ENCODE data around the gene DAB2. TPM values are rescaled to one million over a fixed set of nuclear protein-coding genes. Genes with fewer than 3 reads are reported as not detected.

DAB2 gene
- total and polyA plus RNA-seq, 2 of the 8 experiments (the other 6 are each of a cell fraction or from before 2014, with no cell fraction given): 2.6 to 4.9 TPM

DNA sequence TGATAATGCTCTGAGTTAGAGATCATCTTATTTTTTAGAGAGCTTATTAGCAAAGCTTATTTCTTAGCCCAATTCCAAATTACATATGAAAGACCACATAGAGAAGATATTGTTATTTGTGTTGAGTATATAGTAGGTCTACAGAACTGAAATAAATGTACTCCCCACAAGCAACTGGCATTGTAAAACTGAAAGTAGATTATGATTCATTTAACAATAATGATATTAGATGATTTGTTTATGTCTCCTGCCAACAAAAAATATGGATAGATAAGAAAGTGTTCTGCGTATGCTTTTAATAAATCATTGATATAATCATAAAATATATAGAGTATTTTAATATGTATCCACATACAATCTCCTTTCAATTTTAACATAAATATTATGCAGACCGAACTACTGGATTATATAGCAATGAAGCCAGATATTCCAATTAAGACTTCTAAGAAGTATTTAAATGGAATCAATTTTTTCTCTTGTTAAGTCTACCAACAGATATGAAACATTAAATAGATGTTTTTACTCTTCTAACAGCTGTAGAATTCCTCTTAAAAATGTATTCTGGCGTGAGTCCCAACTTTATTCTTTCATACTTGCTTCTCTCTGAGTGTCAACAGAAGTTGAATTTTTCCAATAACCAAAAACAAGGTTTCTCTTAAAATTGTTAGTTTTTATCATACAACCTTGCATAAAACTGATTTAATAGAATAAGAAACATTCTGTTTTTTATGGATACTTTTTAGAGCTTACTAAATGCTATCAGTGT, 15.6 kb upstream of the DAB2 start:
- CTCF ChIA-PET (ENCODE audit: partially characterized antibody): interaction anchor here (1.1 to 1.7 kb wide), 3 partner anchors 15 to 111 kb away, joined by 3 to 5 read pairs (median 3); partner anchors contain the start of gene DAB2
- H4K8ac ChIP-seq (ENCODE audit: extremely low read depth, insufficient read depth, low read length): no peak overlapping the region
- no peaks in the 10 kb centered on the region for H3K79me1 ChIP-seq (ENCODE audit: low read depth, low read length)
- H3K23ac ChIP-seq (ENCODE audit: insufficient read length): no peak overlapping the region
- WGBS, 2 experiments (ENCODE audit: extremely low coverage in 1 of 2, insufficient coverage in 1 of 2, insufficient read length in 1 of 2, insufficient replicate concordance in 2 of 2, low coverage in 1 of 2, low lambda C conversion rate in 2 of 2, missing lambda C conversion rate in 1 of 2): 86% methylated on average over 3 of the region's 3 CpGs; no CpG with 5 or more reads in 1 of the 2 experiments
- no peak overlapping the region for H2BK120ac ChIP-seq (replicated peaks; ENCODE audit: low read depth, low read length)
- no peaks in the 10 kb centered on the region for H3K27me3 ChIP-seq (replicated peaks in 1 of 4; ENCODE audit: control insufficient read depth in 3 of 4, extremely low read depth in 1 of 4, insufficient read depth in 3 of 4, low read length in 3 of 4)
- no peak overlapping the region for H2BK12ac ChIP-seq (ENCODE audit: low read depth, low read length)
- no peak overlapping the region for H4K91ac ChIP-seq (replicated peaks; ENCODE audit: insufficient read length, low read length)
- H3K56ac ChIP-seq (replicated peaks; ENCODE audit: insufficient read length, low read depth, low read length): no peak overlapping the region
- no peak overlapping the region for H3K4me2 ChIP-seq (ENCODE audit: insufficient read depth in 1 of 2, low read depth in 2 of 2, low read length in 2 of 2)
- H2BK5ac ChIP-seq (ENCODE audit: low read depth, low read length): no peak overlapping the region
- H3K14ac ChIP-seq (ENCODE audit: insufficient read length): no peak overlapping the region
- H2AK5ac ChIP-seq (ENCODE audit: low read depth, low read length): no peak overlapping the region
- H4K20me1 ChIP-seq (replicated peaks in 1 of 2; ENCODE audit: control insufficient read depth in 1 of 2, insufficient read depth in 2 of 2, low read length in 2 of 2): no peaks in the 10 kb centered on the region
- no peak overlapping the region for H3K18ac ChIP-seq (ENCODE audit: extremely low read depth, low read length)
- no peaks in the 10 kb centered on the region; the same call in 1 of the 2 replicates for H3K23me2 ChIP-seq (ENCODE audit: low read depth, low read length)
- no peak overlapping the region for H2AFZ ChIP-seq (ENCODE audit: low read length)
- no peak overlapping the region for H3K4ac ChIP-seq (replicated peaks; ENCODE audit: insufficient read length, low read depth, low read length)
- no peak overlapping the region for H2BK15ac ChIP-seq (ENCODE audit: low read length)
- H3K79me2 ChIP-seq (ENCODE audit: control insufficient read depth in 1 of 2, insufficient read depth in 2 of 2, low read length in 2 of 2): no peaks in the 10 kb centered on the region
- H3K36me3 ChIP-seq (ENCODE audit: control insufficient read depth in 2 of 4, insufficient read depth in 4 of 4, low read length in 3 of 4): no peaks in the 10 kb centered on the region
- no peak overlapping the region for H2BK20ac ChIP-seq (ENCODE audit: low read length)
- no peaks in the 10 kb centered on the region for H3K9me3 ChIP-seq (ENCODE audit: insufficient read depth in 2 of 2, low read depth in 1 of 2, low read length in 1 of 2)
- H3K27ac ChIP-seq (ENCODE audit: low read depth, low read length): no peak overlapping the region
- H3K4me3 ChIP-seq (ENCODE audit: extremely low read depth in 1 of 4, insufficient read depth in 2 of 4, low read depth in 3 of 4, low read length in 4 of 4): no peak overlapping the region
- H4K5ac ChIP-seq (ENCODE audit: insufficient read length, low read depth, low read length): no peak overlapping the region
- H3K9ac ChIP-seq (replicated peaks in 1 of 4; ENCODE audit: extremely low read depth in 1 of 4, low read depth in 3 of 4, low read length in 3 of 4): no peak overlapping the region
- no peak for FAIRE-seq
- DNase-seq (ENCODE audit: low read depth in 1 of 2, low spot score in 2 of 2): no peak
- POLR2A ChIA-PET (ENCODE audit: partially characterized antibody): interaction anchor here (2.1 kb wide), 1 partner anchor 16 kb away, joined by 4 read pairs; no protein-coding TSS in a partner anchor
- no peaks in the 10 kb centered on the region for H3K4me1 ChIP-seq (replicated peaks in 1 of 4; ENCODE audit: control insufficient read depth in 3 of 4, insufficient read depth in 4 of 4, low read length in 3 of 4)
- TF ChIP-seq HDAC6 (IDR thresholded peaks at IDR 0.05; ENCODE audit: low read depth, low read length): no peak
- no peak for TF ChIP-seq EGR1 (IDR thresholded peaks at IDR 0.05; ENCODE audit: borderline replicate concordance, low read depth, low read length)
- TF ChIP-seq JUN (IDR thresholded peaks at IDR 0.05; ENCODE audit: low read depth, low read length): no peak
- TF ChIP-seq YY1 (IDR thresholded peaks at IDR 0.05; ENCODE audit: low read depth, low read length): no peak
- no peak for TF ChIP-seq TEAD4 (IDR thresholded peaks at IDR 0.05; ENCODE audit: low read depth, low read length)
- TF ChIP-seq SIN3A (conservative IDR thresholded peaks at IDR 0.05 in 1 of 2, IDR thresholded peaks at IDR 0.05 in 1 of 2; ENCODE audit: low read depth in 1 of 2, low read length in 2 of 2): no peak
- TF ChIP-seq E2F6 (IDR thresholded peaks at IDR 0.05): no peak
- TF ChIP-seq NANOG (IDR thresholded peaks at IDR 0.05; ENCODE audit: insufficient read depth, low read depth, low read length, poor library complexity, severe bottlenecking): no peak
- TF ChIP-seq SP1 (IDR thresholded peaks at IDR 0.05; ENCODE audit: low read depth, low read length): no peak
